GM12801 (cell line): ENCODE measurements around the gene TOP3B.

ENCODE experiments used
- CTCF ChIP-seq: IDR thresholded peaks from one replicate; pipeline ENCODE4 v1.5.1; 2011; ENCODE audit warnings: control low read depth; ENCODE audit not compliant: insufficient read length; ENCODE audit errors: extremely low read depth

Gene TOP3B

GRCh38 chr22:21948824-21949568 is 33.6 kb downstream of the TOP3B start:
- TF ChIP-seq CTCF, result no peak

- TF ChIP-seq CTCF, result no peak
These were observed 34.2 kb downstream of the TOP3B start for GRCh38 chr22:21948390-21948789.

- TF ChIP-seq CTCF, result no peak
These were observed 35.3 kb downstream of the TOP3B start for GRCh38 chr22:21947040-21948014.

- no peak for TF ChIP-seq CTCF
These were observed 36.2 kb downstream of the TOP3B start for GRCh38 chr22:21946262-21946925.

- TF ChIP-seq CTCF, result no peak
These were observed 36.9 kb downstream of the TOP3B start for GRCh38 chr22:21945453-21946261.

GRCh38 chr22:21944871-21945270 is 37.7 kb downstream of the TOP3B start:
- no peak for TF ChIP-seq CTCF
